IMR-90 (cell line): ENCODE results near the gene RDH16. TPM values are rescaled to one million over a fixed set of nuclear protein-coding genes. Genes with fewer than 3 reads are reported as not detected.
A peak's percentile ranks its signal among the peaks of the same experiment; 100 is the strongest.

Source experiments
- ATAC-seq: fragments of 200-7000 bp; cut with Tn5 transposase; 2 replicates; pipeline ENCODE4 v1.9.1; 2020; ENCODE audit warnings: low read depth, mild to moderate bottlenecking, moderate library complexity
- BruUV-seq: library from RNA; stranded (reverse); fragments of 400-500 nt; replicated peaks from 2 replicates; lab custom pipeline; 2021; lab: Mats Ljungman, UMichigan
- CTCF ChIA-PET: fragments of 300-600 bp; formaldehyde crosslinking; extraction: SDS; loops from one replicate; lab custom pipeline; 2021; ENCODE audit warnings: antibody characterized with exemption; lab: Yijun Ruan, JAX
- POLR2A ChIA-PET: fragments of 300-600 bp; sonication (Branson Sonifier 250); formaldehyde crosslinking; loops from one replicate; lab custom pipeline; 2022; ENCODE audit warnings: antibody characterized with exemption; ENCODE audit not compliant: unreplicated experiment; lab: Charles Lee
- DNase-seq: peaks from one replicate; pipeline ENCODE4 v3.0.0; 2013
- H2AFZ ChIP-seq: replicated peaks from 2 replicates; pipeline ENCODE3; 2013; ENCODE audit warnings: low read length, mild to moderate bottlenecking; ENCODE audit not compliant: poor library complexity
- H2AK5ac ChIP-seq: 2 replicates; pipeline ENCODE4 v1.6.1; 2013; ENCODE audit warnings: low read depth, low read length, inconsistent platforms
- H2AK9ac ChIP-seq: replicated peaks from 2 replicates; pipeline ENCODE3; 2013; ENCODE audit warnings: mild to moderate bottlenecking, low read depth, low read length, moderate library complexity; ENCODE audit not compliant: poor library complexity
- H2BK120ac ChIP-seq: 2 replicates; pipeline ENCODE4 v1.6.1; 2013; ENCODE audit warnings: low read depth, low read length, inconsistent platforms
- H2BK15ac ChIP-seq: 3 replicates; pipeline ENCODE4 v1.6.1; 2013; ENCODE audit warnings: low read depth, low read length, inconsistent platforms
- H2BK20ac ChIP-seq: 2 replicates; pipeline ENCODE4 v1.6.1; 2013; ENCODE audit warnings: low read depth, mild to moderate bottlenecking, inconsistent platforms, low read length, moderate library complexity
- H2BK5ac ChIP-seq: 2 replicates; pipeline ENCODE4 v1.6.1; 2013; ENCODE audit warnings: mild to moderate bottlenecking, low read depth, low read length, inconsistent platforms; ENCODE audit not compliant: poor library complexity, severe bottlenecking
- H3K14ac ChIP-seq: replicated peaks from 2 replicates; pipeline ENCODE4 v1.6.1; 2013; ENCODE audit warnings: low read depth, low read length, inconsistent platforms
- H3K18ac ChIP-seq: 2 replicates; pipeline ENCODE4 v1.6.1; 2013; ENCODE audit warnings: low read depth, low read length, control low read depth
- H3K23ac ChIP-seq: 2 replicates; pipeline ENCODE4 v1.6.1; 2013; ENCODE audit warnings: low read depth, low read length, inconsistent platforms
- H3K27ac ChIP-seq: 2 replicates; pipeline ENCODE4 v1.5.1; 2013; ENCODE audit warnings: mild to moderate bottlenecking, control low read depth, low read length; ENCODE audit not compliant: insufficient read depth
- H3K27me3 ChIP-seq: 2 replicates; pipeline ENCODE4 v1.6.1; 2013; ENCODE audit warnings: low read length; ENCODE audit not compliant: control insufficient read depth, insufficient read depth
- H3K36me3 ChIP-seq: 2 replicates; pipeline ENCODE4 v1.6.1; 2013; ENCODE audit warnings: low read length, mixed read lengths; ENCODE audit not compliant: control insufficient read depth, insufficient read depth
- H3K4ac ChIP-seq: 2 replicates; pipeline ENCODE4 v1.6.1; 2013; ENCODE audit warnings: low read depth, low read length, inconsistent platforms
- H3K4me1 ChIP-seq: 2 replicates; pipeline ENCODE4 v1.6.1; 2013; ENCODE audit warnings: low read length, mixed read lengths; ENCODE audit not compliant: control insufficient read depth, insufficient read depth
- H3K4me2 ChIP-seq: 2 replicates; pipeline ENCODE4 v1.6.1; 2013; ENCODE audit warnings: low read depth, mild to moderate bottlenecking, control low read depth, low read length, moderate library complexity
- H3K4me3 ChIP-seq: 2 replicates; pipeline ENCODE4 v1.5.1; 2013; ENCODE audit warnings: low read depth, mild to moderate bottlenecking, control low read depth, low read length, moderate library complexity; ENCODE audit not compliant: insufficient read depth
- H3K56ac ChIP-seq: 2 replicates; pipeline ENCODE4 v1.6.1; 2013; ENCODE audit warnings: low read length, inconsistent platforms; ENCODE audit not compliant: insufficient read depth; ENCODE audit errors: extremely low read depth
- H3K79me1 ChIP-seq, 2 experiments: 2 replicates each; pipeline ENCODE4 v1.6.1; 2013; ENCODE audit warnings: low read length in 2 of 2, inconsistent platforms in 1 of 2, low read depth in 1 of 2
- H3K9ac ChIP-seq: 2 replicates; pipeline ENCODE4 v1.6.1; 2013; ENCODE audit warnings: low read depth, low read length, control low read depth
- H3K9me1 ChIP-seq: 2 replicates; pipeline ENCODE4 v1.6.1; 2013; ENCODE audit warnings: low read length, inconsistent platforms; ENCODE audit not compliant: insufficient read depth
- H3K9me3 ChIP-seq: 2 replicates; pipeline ENCODE4 v1.6.1; 2013; ENCODE audit warnings: low read length; ENCODE audit not compliant: control insufficient read depth, insufficient read depth
- H4K20me1 ChIP-seq: 2 replicates; pipeline ENCODE4 v1.6.1; 2013; ENCODE audit warnings: low read length, inconsistent platforms; ENCODE audit not compliant: insufficient read depth
- H4K5ac ChIP-seq: 2 replicates; pipeline ENCODE4 v1.6.1; 2013; ENCODE audit warnings: mild to moderate bottlenecking, low read depth, low read length, control low read depth
- H4K8ac ChIP-seq, 2 experiments: 2 replicates each; pipeline ENCODE4 v1.6.1; 2013; ENCODE audit warnings: low read depth in 2 of 2, low read length in 2 of 2, control low read depth in 1 of 2, inconsistent platforms in 1 of 2
- H4K91ac ChIP-seq: 2 replicates; pipeline ENCODE4 v1.6.1; 2013; ENCODE audit warnings: low read depth, low read length, inconsistent platforms; ENCODE audit not compliant: insufficient read depth
- BHLHE40 ChIP-seq: fragments of 150-350 bp; IDR thresholded peaks from 2 replicates; pipeline ENCODE4 v1.6.1; 2016; ENCODE audit warnings: mild to moderate bottlenecking, low read depth, low read length
- CEBPB ChIP-seq: IDR thresholded peaks from 2 replicates; pipeline ENCODE4 v1.6.1; 2012; ENCODE audit warnings: low read depth, low read length, improper control_type of control experiment
- CHD1 ChIP-seq: IDR thresholded peaks from 2 replicates; pipeline ENCODE4 v1.6.1; 2012; ENCODE audit warnings: low read depth, low read length, improper control_type of control experiment
- FOS ChIP-seq: fragments of 150-350 bp; IDR thresholded peaks from 2 replicates; pipeline ENCODE4 v1.6.1; 2016; ENCODE audit warnings: low read depth, low read length
- MAFK ChIP-seq: IDR thresholded peaks from 2 replicates; pipeline ENCODE4 v1.6.1; 2012; ENCODE audit warnings: low read depth, low read length, improper control_type of control experiment
- MXI1 ChIP-seq: IDR thresholded peaks from 2 replicates; pipeline ENCODE4 v1.6.1; 2012; ENCODE audit warnings: low read depth, mild to moderate bottlenecking, low read length, moderate library complexity, borderline replicate concordance
- NFE2L2 ChIP-seq: fragments of 150-350 bp; IDR thresholded peaks from 2 replicates; pipeline ENCODE4 v1.6.1; 2016; ENCODE audit warnings: low read depth, mild to moderate bottlenecking, low read length
- POLR2A ChIP-seq: IDR thresholded peaks from 2 replicates; pipeline ENCODE4 v1.6.1; 2012; ENCODE audit warnings: mild to moderate bottlenecking, low read depth, low read length
- RAD21 ChIP-seq: IDR thresholded peaks from 2 replicates; pipeline ENCODE4 v1.6.1; 2012; ENCODE audit warnings: low read length, improper control_type of control experiment
- RCOR1 ChIP-seq: IDR thresholded peaks from 2 replicates; pipeline ENCODE4 v1.6.1; 2012; ENCODE audit warnings: mild to moderate bottlenecking, low read length, improper control_type of control experiment; ENCODE audit not compliant: insufficient replicate concordance
- RFX5 ChIP-seq: IDR thresholded peaks from 2 replicates; pipeline ENCODE4 v1.8.0; 2012; ENCODE audit warnings: low read depth, mild to moderate bottlenecking, low read length, moderate library complexity
- WGBS, 2 experiments: methylation state at CpG; one replicate each; pipeline versions ENCODE4 v1.1.5 to v1.1.7; 2013; ENCODE audit warnings: missing lambda C conversion rate in 2 of 2; ENCODE audit not compliant: insufficient read length in 1 of 2; ENCODE audit errors: extremely low coverage in 2 of 2; 5-methylcytosine and 5-hydroxymethylcytosine counted together
- dilution Hi-C: fragments of 300-500 bp; cut with HindIII; formaldehyde crosslinking; loops from one replicate; pipeline ENCODE4 v1.14.3; 2018; ENCODE audit warnings: low sequenced_read_pairs; ENCODE audit not compliant: unreplicated experiment
- in situ Hi-C: fragments of 300-500 bp; cut with MboI; formaldehyde crosslinking; loops from 3 replicates; pipeline ENCODE4 v1.14.3; 2019; ENCODE audit warnings: low sequenced_read_pairs, inconsistent platforms, mixed read lengths
- intact Hi-C: fragments of 100-400 bp; cut with micrococcal nuclease; formaldehyde crosslinking; loops from 2 replicates; pipeline ENCODE4 v1.10.0; 2022
- polyA plus RNA-seq, 3 experiments: library from polyadenylated mRNA; depleted of rRNA; stranded (reverse); fragments of >200 nt; gene quantifications; 2 replicates each; pipeline ENCODE4 v1.2.3, GENCODE V29; 2012; ENCODE audit warnings: low replicate concordance in 1 of 3
- total RNA-seq: library from RNA; depleted of rRNA; stranded (reverse); fragments of >200 nt; gene quantifications from 2 replicates; pipeline ENCODE4 v1.2.3, GENCODE V29; 2012
- TF ChIP-seq, protein P1 (sequence below): fragments of 150-350 bp; IDR thresholded peaks from 2 replicates; pipeline ENCODE4 v1.6.1; 2017; ENCODE audit warnings: mild to moderate bottlenecking, antibody characterized with exemption, low read length, low read depth
- TF ChIP-seq, protein P2 (sequence below): conservative IDR thresholded peaks from 2 replicates; pipeline ENCODE4 v1.5.1; 2012; ENCODE audit warnings: mild to moderate bottlenecking, low read depth, low read length, improper control_type of control experiment
- TF ChIP-seq, protein P3 (sequence below): fragments of 150-350 bp; IDR thresholded peaks from 2 replicates; pipeline ENCODE4 v1.6.1; 2016; ENCODE audit warnings: low read depth, mild to moderate bottlenecking, low read length, moderate library complexity, borderline replicate concordance

Gene RDH16
- total and polyA plus RNA-seq, 2 of the 4 experiments (the other 2 are of a cell fraction) = not detected

DNA sequence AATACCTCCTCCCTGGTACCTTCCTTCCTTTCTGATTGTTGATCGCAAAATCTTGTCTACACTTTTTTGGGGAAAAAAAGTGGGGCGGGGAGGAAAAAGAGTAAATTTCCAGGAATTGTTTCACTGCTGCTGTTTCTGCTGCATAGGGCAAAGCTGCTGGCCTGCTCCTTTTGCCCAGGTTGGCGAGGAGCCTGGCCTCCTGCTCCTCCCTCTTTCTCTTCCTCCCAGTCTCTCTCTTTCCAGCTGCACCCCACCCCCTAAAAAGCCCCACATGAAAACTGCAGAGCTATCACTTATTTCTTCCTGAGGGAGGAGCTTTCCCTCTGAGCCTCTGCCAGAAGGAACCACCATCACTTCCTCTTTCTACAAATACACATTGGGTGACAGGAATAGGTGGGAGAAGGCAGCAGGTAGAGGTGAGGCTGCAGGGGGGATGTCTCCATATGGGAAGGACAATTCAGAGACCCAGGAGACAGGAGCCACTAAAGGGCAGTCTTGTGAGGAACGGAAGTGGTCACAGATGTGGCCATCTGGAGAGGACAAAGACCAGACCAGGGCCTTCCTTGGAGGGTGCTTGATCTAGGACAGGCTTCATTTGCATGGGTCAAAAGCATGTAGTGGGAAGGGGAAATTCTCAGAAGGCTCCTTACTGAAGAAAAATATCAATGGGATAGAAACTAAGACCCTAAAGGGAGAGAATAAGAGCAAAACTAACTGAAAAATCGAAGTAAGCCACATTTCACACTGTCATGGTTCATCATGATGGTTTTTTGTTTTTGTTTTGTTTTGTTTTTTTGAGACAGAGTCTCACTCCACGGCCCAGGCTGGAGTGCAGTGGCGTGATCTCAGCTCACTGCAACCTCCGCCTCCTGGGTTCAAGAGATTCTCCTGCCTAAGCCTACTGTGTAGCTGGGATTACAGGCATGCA, 34.2 kb upstream of the RDH16 start:
- Histone ChIP-seq H2BK20ac (no peak overlapping the region), H3K9me3 (no peaks in the 10 kb centered on the region), H4K20me1 (peaks cover 3% of the 10 kb centered on the region; the same call in 1 of the 2 replicates), H3K36me3 (peaks cover 5% of the 10 kb centered on the region; the same call in 1 of the 2 replicates), H3K23ac (peak overlapping the region; percentile 34; the same call in 1 of the 2 replicates), H2BK120ac (no peak overlapping the region), H3K79me1 (no peaks in the 10 kb centered on the region), H3K18ac (no peak overlapping the region), H3K9me1 (0 out of 2 replicates have a peak, but pooled peaks cover 5% of the 10 kb centered on the region), H3K9ac (no peak overlapping the region), H2BK15ac (no peak overlapping the region), H3K4me3 (no peak overlapping the region), H2AFZ (no peak overlapping the region), H3K4me1 (peaks cover 4% of the 10 kb centered on the region), H3K27ac (no peak overlapping the region), H3K27me3 (no peaks in the 10 kb centered on the region), H3K4ac (no peak overlapping the region), H2BK5ac (no peak overlapping the region), H3K56ac (no peak overlapping the region), H4K8ac (no peak overlapping the region), H2AK5ac (no peak overlapping the region), H4K91ac (no peak overlapping the region), H2AK9ac (no peak overlapping the region), H3K14ac (no peak overlapping the region), H3K4me2 (no peak overlapping the region), H4K5ac (no peak overlapping the region)
- dilution Hi-C loops (no loop called here), intact Hi-C loops (no loop called here), in situ Hi-C loops (loop anchor here (25.0 kb wide), 1 partner anchor 479 kb away; the partner anchor contains the start of gene RBMS2)
- DNase-seq = no peak
- 83% methylated on average over 2 of the region's 8 CpGs; no CpG with 5 or more reads in 1 of the 2 experiments for WGBS, 2 experiments
- ATAC-seq = no peak
- ChIA-PET CTCF (interaction anchor here (0.6 to 1.0 kb wide), 3 partner anchors 9 to 15 kb away, joined by 3 to 4 read pairs (median 3); no protein-coding TSS in a partner anchor), POLR2A (no interaction called here)
- BruUV-seq = no TSS peak
- no peak for TF ChIP-seq MAFK
- TF ChIP-seq RAD21 = no peak
- TF ChIP-seq RFX5 = no peak
- TF ChIP-seq, protein P1, sequence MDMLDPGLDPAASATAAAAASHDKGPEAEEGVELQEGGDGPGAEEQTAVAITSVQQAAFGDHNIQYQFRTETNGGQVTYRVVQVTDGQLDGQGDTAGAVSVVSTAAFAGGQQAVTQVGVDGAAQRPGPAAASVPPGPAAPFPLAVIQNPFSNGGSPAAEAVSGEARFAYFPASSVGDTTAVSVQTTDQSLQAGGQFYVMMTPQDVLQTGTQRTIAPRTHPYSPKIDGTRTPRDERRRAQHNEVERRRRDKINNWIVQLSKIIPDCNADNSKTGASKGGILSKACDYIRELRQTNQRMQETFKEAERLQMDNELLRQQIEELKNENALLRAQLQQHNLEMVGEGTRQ = no peak
- TF ChIP-seq CEBPB = no peak
- no peak for TF ChIP-seq NFE2L2
- TF ChIP-seq, protein P2, sequence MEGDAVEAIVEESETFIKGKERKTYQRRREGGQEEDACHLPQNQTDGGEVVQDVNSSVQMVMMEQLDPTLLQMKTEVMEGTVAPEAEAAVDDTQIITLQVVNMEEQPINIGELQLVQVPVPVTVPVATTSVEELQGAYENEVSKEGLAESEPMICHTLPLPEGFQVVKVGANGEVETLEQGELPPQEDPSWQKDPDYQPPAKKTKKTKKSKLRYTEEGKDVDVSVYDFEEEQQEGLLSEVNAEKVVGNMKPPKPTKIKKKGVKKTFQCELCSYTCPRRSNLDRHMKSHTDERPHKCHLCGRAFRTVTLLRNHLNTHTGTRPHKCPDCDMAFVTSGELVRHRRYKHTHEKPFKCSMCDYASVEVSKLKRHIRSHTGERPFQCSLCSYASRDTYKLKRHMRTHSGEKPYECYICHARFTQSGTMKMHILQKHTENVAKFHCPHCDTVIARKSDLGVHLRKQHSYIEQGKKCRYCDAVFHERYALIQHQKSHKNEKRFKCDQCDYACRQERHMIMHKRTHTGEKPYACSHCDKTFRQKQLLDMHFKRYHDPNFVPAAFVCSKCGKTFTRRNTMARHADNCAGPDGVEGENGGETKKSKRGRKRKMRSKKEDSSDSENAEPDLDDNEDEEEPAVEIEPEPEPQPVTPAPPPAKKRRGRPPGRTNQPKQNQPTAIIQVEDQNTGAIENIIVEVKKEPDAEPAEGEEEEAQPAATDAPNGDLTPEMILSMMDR = no peak
- no peak for TF ChIP-seq MXI1
- TF ChIP-seq POLR2A = no peak
- no peak for TF ChIP-seq RCOR1
- no peak for TF ChIP-seq FOS
- TF ChIP-seq, protein P3, sequence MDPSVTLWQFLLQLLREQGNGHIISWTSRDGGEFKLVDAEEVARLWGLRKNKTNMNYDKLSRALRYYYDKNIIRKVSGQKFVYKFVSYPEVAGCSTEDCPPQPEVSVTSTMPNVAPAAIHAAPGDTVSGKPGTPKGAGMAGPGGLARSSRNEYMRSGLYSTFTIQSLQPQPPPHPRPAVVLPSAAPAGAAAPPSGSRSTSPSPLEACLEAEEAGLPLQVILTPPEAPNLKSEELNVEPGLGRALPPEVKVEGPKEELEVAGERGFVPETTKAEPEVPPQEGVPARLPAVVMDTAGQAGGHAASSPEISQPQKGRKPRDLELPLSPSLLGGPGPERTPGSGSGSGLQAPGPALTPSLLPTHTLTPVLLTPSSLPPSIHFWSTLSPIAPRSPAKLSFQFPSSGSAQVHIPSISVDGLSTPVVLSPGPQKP = no peak
- no peak for TF ChIP-seq BHLHE40
- no peak for TF ChIP-seq CHD1
